ENCODE measurements around the gene JADE2.
"Not testable (repeated sequence)": the region's sequence is repeated elsewhere in the genome, so short reads cannot be mapped to it uniquely, and the experiment has no call there.

The JADE2 gene

DNA sequence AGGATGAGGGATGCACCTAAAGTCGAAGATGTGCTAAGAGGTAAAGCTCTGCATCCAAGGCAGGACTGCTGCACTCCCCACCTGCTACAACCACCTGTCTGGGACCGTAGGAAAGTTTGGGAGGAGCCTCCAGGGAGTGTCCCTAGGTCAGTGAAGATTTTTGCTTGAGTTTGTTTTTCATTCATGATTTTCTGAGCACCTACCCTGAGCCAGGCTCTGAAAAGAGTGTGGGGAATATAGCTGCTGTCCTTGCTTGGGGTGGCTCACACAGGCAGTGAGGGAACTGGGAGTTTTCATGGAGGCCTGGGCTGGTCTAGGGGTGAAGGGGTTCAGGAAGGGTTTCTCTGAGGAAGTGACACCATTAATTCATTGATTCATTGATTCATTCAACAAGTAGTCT, 58.3 kb downstream of the JADE2 start:
- in situ Hi-C loops (cut with MboI; ENCODE audit: low sequenced_read_pairs), result no loop called here

GRCh38 chr5:134584662-134585061, 59.2 kb downstream of the JADE2 start:
- in situ Hi-C loops (cut with MboI; ENCODE audit: low sequenced_read_pairs), result no loop called here

- in situ Hi-C loops (cut with MboI; ENCODE audit: low sequenced_read_pairs), result no loop called here
Measured at GRCh38 chr5:134585966-134586365, 60.5 kb downstream of the JADE2 start.

DNA sequence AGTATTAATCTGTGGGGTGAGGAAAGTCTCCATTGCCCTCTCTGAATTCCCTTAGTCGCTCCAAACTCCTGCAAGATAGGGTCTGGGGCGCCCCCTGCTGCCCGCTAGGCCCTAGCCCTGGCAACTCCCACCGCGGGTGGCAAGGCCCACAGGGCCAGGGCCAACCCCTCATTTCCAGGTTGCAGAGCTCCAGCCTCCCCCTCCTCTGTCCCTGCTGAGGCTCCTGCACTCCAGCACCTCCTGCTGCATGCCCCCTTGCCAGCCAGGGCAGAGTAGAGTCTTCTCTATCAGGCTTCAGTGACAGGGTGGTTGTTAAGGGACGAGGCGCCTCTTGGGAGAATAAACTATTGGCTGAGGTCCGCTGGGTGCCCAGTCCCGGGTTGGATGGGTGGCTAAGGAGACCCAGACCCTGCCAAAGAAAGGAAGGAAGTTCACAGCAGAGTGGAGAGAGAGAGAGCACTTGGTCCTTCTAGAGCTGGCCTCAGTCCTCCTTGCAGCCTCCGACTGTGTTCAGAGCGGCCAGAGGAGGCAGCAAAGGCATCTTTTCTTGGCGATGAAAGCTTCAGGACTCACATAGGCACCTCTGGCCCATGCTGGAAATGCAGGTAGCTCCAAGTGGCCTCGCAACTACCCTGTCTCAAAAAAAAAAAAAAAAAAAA, 61.5 kb downstream of the JADE2 start:
- in situ Hi-C loops (cut with MboI; ENCODE audit: low sequenced_read_pairs), result no loop called here

DNA sequence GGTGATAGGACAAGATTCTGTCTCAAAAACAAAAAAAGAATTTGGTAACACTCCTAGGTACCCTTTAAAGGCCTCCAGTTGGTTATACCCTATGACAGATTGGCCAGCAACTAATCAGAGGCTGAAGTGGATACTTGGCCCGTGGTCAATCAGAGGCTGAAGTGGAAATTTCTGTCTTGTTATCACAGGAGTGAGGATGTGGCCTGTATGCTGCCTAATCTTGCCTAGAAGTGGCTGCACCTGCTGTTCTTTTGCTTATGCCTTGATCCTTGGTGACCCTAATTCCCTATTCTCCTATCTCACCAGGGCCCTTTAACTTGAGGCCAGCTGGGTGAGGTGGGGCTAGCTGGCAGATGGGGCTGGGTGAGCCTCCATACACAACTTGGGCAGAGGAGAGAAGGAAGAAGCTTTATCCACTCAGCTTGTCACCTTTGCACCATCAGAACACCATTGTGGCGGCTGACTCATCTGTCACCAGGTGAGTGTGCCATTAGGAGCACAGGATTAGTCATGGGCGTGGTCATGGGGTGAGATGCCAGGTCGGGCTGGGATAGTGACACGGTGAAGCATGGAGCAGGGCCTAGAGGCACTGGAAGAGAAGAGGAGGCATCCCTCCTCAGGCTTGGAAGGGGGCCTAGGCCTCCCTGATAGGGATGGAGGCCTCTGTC, 65.7 kb downstream of the JADE2 start:
- in situ Hi-C loops (cut with MboI; ENCODE audit: low sequenced_read_pairs), result no loop called here

DNA sequence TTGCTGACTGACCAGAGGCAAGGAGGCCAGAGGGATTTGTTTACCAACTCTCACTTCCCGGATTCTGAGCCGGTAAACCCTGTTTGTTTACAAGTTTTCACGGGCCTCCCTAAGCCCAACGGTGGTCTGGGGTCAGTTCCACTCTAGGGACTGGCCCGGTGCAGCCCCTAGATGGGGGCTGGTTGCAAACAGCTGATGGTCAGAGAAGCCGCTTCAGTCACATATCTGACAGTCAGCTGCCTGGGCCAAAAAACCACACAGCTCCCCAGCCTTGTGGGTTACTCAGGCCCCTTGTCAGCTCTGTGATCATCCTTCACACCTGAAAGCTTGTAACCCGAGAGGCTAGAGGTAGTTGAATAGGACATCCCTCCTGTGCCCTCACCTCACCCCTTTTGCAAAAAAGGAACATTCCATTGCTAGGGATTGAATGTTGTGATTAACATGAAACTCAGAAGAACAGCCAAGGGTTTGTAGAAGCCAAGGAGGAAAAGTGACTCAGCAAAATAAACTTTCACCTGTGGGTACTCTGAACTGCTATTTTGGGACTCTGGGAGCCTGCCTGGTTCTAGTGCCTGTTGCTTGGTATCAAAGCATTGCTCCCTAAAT, 66.8 kb downstream of the JADE2 start:
- in situ Hi-C loops (cut with MboI; ENCODE audit: low sequenced_read_pairs), result no loop called here

- in situ Hi-C loops (cut with MboI; ENCODE audit: low sequenced_read_pairs), result no loop called here
Measured at GRCh38 chr5:134594336-134594735, 68.9 kb downstream of the JADE2 start.

DNA sequence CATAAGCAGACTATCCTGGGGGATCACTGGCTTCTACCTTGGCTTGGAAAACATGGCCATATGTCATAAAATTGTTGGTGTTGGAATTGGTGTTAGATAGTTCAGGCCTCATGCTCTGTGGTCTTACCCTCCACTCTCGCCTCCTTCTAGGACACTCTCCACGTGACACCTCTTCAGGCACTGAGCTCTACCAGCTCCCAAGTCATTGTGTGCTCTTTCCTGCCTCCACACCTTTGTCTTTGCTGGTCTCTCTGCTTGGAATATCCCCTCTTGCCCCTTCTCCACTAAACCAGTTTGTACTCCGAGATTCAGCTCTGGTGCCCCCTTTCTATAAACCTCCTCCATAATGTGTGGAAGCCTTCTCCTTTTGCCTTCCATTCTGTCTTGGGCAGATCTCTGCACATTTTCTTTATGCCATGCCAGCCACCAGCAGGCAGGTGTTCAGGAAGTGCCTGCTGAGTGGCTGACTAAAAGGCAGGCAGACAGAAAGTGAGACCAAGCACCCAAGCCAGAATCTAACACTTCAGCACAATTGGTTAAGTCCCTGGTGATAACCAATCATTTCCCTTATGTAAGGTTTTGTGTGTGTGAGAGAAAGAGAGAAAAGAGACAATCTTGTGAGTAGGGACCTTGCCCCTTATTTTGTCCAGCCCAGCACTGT, 69.5 kb downstream of the JADE2 start:
- in situ Hi-C loops (cut with MboI; ENCODE audit: low sequenced_read_pairs), result no loop called here

DNA sequence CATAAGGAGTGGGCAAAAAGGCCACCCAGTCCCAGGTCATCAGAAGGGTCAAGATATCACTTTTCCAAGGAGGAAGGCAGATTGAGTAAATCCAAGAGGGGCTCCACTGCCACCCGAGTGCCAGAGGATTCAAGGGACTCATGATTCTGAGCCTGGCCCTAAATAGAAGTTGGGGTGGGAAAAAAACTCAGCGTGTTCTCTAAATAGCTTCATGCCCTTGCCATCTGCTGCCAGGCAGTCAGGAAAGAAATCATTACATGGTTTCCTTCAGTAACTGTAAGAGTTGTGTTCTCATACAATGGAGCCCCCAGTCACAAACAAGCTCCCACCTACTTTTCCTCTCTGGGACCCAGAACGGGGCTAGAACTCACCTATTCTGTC, 70.0 kb downstream of the JADE2 start:
- in situ Hi-C loops (cut with MboI; ENCODE audit: low sequenced_read_pairs), result no loop called here

DNA sequence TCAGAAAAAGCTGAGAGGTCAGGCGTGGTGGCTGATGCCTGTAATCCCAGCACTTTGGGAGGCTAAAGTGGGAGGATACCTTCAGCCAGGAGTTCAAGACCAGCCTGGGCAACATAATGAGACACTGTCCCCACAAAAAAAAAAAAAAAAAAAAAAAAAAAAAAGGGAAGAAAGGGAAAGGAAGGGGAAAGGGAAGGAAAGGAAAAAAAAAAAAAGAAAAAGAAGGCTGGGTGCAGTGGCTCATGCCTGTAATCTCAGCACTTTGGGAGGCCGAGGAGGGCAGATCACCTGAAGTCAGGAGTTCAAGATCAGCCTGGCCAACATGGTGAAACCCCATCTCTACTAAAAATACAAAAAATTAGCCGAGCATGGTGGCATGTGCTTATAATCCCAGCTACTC, 74.3 kb downstream of the JADE2 start:
- in situ Hi-C loops (cut with MboI; ENCODE audit: low sequenced_read_pairs), result not testable (repeated sequence)

DNA sequence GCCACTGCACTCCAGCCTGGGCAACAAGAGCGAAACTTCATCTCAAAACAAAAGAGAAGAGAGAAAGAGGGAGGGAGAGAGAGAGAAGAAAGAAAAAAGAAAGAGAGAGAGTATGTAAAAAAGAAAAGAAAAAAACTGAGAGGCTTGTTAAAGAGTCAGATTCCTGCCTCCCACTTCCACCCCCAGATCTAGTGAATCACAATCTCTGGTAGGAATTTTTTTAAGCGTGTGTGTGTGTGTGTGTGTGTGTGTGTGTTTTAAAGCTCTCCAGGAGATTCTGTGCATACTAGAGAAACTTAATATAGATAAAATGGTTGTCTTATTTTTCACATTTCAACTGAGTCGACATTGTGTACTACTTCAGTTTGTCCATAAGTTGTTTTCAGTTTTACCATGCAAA, 75.1 kb downstream of the JADE2 start:
- in situ Hi-C loops (cut with MboI; ENCODE audit: low sequenced_read_pairs), result no loop called here

DNA sequence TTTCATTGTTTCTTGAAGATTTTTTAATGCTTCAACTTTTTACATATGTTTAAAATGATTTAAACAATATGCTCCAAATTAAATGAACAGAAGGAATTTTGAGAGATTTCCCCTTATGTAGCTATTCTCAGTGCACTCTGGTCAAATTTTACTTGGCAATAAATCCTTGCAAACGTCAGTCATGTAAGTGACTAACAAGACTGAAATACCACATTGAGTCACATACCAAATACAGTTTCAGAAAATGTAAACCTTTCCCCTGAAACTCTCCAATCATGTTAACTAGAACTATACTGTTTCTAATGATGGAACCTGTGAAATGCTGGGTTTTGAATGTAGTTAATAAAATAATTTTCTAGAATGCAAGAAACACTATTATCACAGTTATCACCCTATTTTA, 77.6 kb downstream of the JADE2 start:
- in situ Hi-C loops (cut with MboI; ENCODE audit: low sequenced_read_pairs), result no loop called here

GRCh38 chr5:134604908-134605307, 79.4 kb downstream of the JADE2 start:
- in situ Hi-C loops (cut with MboI; ENCODE audit: low sequenced_read_pairs), result no loop called here

DNA sequence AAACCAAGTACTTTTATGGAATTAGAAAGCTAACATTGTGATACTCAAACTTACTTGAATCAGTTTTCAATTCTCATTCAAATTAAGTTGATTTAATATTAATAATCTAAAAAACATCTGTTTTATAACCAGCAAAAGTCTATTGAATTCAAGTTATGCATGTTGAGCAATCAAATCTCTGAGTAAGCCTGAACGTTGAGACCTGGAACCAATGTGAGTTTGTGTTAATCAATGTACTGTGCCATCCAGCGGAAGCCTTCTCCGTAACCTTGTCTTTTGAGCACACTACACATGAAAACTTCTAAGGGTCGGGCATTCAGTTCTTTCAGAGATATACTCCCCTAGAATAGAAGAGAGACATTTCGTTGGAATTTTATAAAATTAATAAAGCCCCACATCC, 81.3 kb downstream of the JADE2 start:
- in situ Hi-C loops (cut with MboI; ENCODE audit: low sequenced_read_pairs), result no loop called here

DNA sequence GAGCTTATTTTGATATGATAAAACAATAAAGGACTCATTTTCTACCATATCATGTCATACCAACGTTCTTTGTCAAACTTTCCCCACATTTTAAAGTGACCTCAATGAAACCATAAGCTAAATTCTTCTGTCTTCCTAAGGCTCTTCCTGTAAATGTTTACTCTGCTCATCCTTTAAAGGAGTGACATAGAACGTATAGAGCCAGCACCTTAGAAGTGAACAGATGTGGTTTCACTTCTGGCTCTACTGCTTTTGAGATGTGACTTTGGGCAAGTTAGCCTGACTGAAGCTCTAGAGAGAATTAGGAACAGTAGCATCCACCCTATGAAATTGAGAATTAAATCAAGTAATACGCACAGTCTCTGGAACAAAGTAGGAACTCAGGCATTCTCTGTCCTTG, 83.1 kb downstream of the JADE2 start:
- in situ Hi-C loops (cut with MboI; ENCODE audit: low sequenced_read_pairs), result no loop called here

DNA sequence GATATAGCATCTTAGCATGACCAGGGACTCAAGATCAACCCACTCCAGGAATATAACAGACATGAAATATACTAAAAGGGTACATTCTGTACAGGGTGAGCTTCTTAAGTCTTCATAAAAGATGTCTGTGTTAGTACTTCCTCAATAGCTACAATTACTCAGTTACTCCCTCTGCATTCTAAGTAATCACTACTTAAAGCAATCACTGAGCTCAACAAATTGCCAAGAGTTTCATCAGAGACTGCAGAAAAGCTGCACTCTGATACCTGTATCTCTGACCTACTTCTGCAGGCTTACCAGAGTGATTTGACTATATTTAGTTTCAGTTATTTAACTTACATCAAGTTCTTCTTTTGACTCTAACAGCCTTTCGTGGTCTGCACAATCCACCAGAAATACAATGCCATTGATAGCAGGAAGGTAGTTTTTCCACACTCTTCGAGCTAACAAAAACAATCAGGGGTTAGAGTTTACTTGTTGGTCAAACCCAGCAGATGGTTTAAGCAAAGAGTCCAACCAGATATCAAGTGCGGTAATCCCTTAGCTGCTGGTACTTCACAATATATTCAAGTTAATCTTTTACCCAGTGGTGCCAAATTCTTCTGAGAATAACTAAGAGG, 83.9 kb downstream of the JADE2 start:
- in situ Hi-C loops (cut with MboI; ENCODE audit: low sequenced_read_pairs), result no loop called here

- in situ Hi-C loops (cut with MboI; ENCODE audit: low sequenced_read_pairs), result no loop called here
Measured at GRCh38 chr5:134610725-134611124, 85.3 kb downstream of the JADE2 start.

DNA sequence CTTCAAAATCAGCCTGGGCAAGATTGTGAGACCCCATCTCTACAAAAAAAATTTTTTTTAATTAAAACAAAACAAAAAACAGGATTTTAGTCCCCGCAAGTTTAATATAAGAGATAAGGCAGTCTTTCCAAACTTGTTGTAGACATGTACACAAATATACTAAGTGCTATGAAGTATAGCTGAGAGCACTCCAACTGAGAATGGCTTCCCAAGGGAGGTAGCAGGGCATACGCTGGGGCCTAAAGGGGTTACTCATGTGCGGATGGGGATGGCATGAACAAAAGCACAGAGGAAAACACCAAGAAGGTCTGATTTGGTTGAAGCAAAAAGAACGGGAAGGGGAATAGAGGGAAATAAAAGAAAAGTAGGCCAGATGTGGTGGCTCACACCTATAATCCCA, 86.0 kb downstream of the JADE2 start:
- in situ Hi-C loops (cut with MboI; ENCODE audit: low sequenced_read_pairs), result no loop called here

DNA sequence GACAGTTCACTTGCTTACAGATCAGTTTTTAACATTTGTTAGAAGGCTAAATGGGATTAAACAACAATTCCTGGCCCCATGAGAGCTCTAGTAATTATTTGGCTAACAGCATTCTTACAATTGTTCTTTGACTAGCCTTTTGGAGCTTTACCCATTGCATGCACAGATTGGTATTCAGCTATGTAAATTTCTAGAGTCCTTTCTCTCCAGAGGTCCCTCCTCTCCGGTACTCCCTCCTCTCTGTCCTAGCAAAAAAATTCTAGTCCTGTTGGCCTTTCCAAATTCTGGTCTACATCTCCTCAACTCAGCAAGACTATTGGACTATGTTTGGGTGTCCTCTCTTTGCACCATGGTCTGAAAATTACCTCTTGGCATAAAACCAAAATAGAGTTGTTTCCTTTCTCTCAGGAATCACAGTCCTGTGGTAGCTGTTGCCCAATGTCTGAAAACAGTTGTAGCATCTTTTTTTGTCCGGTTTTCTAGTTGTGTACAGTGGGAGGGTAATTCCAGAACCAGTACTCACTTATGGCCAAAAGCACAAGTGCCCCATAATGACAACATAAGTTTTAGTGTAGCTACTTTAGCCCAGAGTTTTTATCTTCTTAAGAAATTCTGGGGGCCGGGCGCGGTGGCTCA, 89.1 kb downstream of the JADE2 start:
- in situ Hi-C loops (cut with MboI; ENCODE audit: low sequenced_read_pairs), result no loop called here

- in situ Hi-C loops (cut with MboI; ENCODE audit: low sequenced_read_pairs), result no loop called here
Measured at GRCh38 chr5:134620634-134621033, 95.2 kb downstream of the JADE2 start.

- in situ Hi-C loops (cut with MboI; ENCODE audit: low sequenced_read_pairs), result no loop called here
Measured at GRCh38 chr5:134625559-134625958, 100.1 kb downstream of the JADE2 start.
